ENCODE data around the gene EMILIN1. TPM values are rescaled to one million over a fixed set of nuclear protein-coding genes. Genes with fewer than 3 reads are reported as not detected.
"Not testable (repeated sequence)": the region's sequence is repeated elsewhere in the genome, so short reads cannot be mapped to it uniquely, and the experiment has no call there.

The EMILIN1 gene
- total RNA-seq, 1 donor = 81.3 TPM

DNA sequence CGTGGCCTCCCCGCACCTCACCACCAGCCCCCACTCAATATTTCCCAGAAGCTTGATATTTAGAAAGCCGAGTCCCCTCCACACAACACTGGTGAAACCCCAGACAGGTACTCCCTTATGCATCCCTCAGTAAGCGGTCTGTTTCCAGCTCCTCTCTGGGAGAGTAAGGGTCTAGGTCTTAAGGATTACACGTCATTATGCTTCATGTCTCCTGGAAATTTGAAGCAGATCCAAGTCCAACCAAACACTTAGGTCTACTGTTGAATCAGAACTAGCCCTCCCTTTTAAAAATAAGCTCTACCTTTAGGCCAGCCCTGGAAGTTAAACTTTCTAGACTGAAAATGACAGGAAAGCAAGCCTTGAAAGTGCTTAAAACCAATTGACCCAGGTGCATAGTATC lies 5.5 kb upstream of the EMILIN1 start:
- peak; percentile 67 for DNase-seq (ENCODE audit: low read depth)
- TF ChIP-seq, protein P1, sequence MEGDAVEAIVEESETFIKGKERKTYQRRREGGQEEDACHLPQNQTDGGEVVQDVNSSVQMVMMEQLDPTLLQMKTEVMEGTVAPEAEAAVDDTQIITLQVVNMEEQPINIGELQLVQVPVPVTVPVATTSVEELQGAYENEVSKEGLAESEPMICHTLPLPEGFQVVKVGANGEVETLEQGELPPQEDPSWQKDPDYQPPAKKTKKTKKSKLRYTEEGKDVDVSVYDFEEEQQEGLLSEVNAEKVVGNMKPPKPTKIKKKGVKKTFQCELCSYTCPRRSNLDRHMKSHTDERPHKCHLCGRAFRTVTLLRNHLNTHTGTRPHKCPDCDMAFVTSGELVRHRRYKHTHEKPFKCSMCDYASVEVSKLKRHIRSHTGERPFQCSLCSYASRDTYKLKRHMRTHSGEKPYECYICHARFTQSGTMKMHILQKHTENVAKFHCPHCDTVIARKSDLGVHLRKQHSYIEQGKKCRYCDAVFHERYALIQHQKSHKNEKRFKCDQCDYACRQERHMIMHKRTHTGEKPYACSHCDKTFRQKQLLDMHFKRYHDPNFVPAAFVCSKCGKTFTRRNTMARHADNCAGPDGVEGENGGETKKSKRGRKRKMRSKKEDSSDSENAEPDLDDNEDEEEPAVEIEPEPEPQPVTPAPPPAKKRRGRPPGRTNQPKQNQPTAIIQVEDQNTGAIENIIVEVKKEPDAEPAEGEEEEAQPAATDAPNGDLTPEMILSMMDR (IDR thresholded peaks at IDR 0.05; ENCODE audit: insufficient read depth, low read length) = no peak
- no peak overlapping the region for H3K4me3 ChIP-seq (ENCODE audit: low read depth, low read length)

DNA sequence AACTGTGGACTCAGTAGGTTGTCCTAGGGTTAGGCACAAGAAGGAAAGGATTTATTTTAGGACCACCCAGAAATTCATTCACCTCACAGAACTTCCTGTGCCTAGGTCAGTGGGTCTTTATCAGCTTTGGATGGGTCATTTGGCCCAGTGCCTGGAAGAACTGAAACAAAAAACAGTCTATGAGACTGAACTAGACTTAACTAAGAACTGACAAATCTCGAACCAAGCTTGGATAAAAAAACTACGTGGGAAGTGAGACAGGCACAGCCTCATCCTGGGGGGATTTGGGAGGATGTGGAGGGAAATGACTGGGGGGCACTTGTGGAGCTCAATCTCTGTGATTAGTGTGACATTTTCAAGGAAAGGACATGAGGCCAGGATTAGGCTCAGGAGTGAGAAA lies 4.6 kb upstream of the EMILIN1 start:
- H3K4me3 ChIP-seq (ENCODE audit: low read depth, low read length) = no peak overlapping the region
- TF ChIP-seq, protein P1 (IDR thresholded peaks at IDR 0.05; ENCODE audit: insufficient read depth, low read length) = no peak
- peak; percentile 45 for DNase-seq (ENCODE audit: low read depth)

DNA sequence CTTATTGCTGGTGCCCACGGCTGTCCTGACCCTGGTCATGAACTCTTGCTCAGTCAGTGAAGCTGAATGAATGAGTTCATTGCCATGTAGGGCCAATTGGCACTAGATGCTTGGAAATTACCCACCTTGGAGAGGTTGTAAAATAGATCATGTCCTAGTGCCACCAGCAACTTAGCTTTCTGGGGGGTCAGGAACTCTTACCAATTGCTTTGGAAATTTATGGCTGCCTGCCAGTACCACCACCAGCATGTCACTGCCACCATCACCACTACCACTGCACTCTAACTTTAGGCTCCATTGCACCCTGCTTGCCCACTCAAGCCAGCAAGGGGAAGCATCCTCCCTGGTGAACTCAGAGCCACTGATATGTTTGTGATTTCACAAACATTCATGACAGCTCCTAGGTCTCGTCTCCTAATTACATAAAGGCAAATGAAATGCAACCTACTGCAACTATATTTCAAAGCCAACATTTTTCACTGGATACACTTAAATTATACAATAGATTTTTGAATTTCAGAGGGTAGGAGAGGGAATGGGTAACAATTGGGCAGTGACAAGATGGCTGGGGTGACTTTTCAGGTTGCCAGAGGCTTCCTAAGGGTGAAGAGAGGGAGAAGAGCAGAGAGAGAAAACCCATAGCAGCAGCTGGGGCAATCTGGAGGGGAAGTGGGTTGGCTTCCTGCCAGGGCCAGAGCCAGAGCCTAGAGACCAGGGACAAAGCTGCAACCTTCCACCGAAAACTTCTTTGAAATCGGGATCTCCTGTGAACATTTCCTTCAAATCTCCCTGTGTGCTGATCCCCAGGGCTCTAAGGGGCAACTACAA lies 3.5 kb upstream of the EMILIN1 start:
- TF ChIP-seq, protein P1 (IDR thresholded peaks at IDR 0.05; ENCODE audit: insufficient read depth, low read length) = no peak
- no peak overlapping the region for H3K4me3 ChIP-seq (ENCODE audit: low read depth, low read length)
- no peak for DNase-seq (ENCODE audit: low read depth)

DNA sequence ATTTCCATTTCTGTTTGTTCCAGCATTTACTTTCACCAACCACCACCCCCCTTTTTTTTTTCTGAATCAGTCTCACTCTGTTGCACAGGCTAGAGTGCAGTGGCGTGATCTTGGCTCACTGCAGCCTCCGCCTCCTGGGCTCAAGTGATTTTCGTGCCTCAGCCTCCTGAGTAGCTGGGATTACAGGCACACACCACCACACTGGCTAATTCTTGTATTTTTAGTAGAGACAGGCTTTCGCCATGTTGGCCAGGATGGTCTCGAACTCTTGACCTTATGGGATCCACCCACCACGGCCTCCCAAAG lies 2.9 kb upstream of the EMILIN1 start:
- H3K4me3 ChIP-seq (ENCODE audit: low read depth, low read length); DNase-seq (ENCODE audit: low read depth): not testable (repeated sequence)

DNA sequence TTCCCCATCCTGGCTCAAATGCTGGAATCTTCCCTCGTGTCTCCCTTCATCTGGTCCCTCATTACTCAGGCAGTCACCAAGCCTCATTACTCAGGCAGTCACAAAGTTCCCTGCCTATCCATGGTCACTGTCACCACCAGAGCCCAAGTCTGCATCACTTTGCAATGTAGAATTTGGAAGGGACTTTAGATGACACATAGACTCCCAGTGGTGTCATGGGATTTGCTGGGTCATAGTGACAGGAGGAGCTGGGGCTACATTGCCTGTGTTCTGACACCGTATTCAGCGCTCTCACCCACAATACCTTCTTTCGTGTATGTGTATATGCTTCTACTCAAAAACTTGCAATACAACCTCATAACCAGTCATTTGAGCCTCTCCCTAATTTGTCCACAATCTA lies 2.1 kb upstream of the EMILIN1 start:
- TF ChIP-seq, protein P1 (IDR thresholded peaks at IDR 0.05; ENCODE audit: insufficient read depth, low read length) = no peak
- no peak overlapping the region for H3K4me3 ChIP-seq (ENCODE audit: low read depth, low read length)
- no peak for DNase-seq (ENCODE audit: low read depth)

DNA sequence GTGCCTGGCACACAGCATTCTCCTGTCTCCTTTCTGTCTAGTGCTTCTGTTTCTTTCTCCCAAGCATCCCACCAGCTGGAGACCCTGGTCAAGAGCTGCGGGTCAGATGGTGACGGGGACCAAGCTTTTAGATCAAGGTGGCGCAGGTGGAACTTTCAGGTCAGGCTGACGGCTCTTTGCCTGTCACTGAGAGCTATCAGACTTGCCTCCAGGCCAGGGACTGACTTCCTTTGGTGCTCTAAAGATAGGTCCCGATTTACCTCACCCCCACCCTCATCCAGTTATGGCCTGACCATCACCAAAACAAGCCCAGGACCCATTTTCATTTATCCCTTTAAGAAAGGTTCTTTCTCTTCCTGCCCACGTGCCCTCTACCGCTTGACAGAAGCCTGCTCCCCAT lies 1.2 kb upstream of the EMILIN1 start:
- no peak overlapping the region for H3K4me3 ChIP-seq (ENCODE audit: low read depth, low read length)
- TF ChIP-seq, protein P1 (IDR thresholded peaks at IDR 0.05; ENCODE audit: insufficient read depth, low read length) = no peak
- no peak for DNase-seq (ENCODE audit: low read depth)

DNA sequence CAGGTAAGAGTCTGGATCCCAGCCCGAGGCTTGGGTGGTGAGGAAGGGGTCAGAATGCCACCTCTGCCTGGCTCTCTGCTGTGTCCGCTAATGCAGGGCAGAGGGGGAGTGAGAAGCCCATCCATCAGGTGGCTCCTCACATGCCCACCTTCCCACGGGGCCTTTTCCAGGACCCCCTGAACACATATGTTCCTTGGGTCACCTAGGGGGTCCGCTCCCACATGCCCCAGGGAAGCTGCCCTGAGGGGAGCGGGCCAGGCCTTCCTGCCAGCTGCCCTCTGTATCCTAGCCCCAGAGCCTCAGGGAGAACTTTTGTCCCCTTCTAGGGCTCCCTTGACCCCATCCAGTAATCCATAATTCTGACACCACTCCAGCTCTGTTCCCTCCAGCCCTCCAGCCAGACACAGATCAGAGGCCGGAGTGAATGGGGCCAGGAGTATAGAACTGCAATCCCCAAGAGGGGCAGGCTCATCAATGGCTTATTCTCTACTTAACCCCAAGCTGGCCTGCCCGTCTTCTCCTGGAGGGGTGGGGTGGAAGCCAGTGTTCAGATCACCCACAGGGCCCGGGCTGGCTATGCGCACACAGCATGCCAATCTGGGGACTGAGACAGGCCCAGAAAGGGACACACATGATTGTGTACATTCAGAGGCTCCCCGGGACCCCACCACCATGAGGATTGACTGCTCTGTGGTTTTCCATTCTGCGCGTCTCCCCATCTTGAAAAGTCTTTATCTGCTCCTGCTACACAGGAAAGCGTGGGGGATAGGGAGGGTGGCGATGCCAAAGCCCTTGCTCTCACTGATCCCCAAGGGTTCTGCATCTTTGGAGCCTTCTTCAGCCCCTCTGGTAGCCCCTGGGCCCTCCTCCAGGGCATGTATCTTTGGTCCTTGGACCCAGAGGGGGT lies 1.1 kb downstream of the EMILIN1 start:
- TF ChIP-seq, protein P1 (IDR thresholded peaks at IDR 0.05; ENCODE audit: insufficient read depth, low read length) = no peak
- H3K4me3 ChIP-seq (ENCODE audit: low read depth, low read length) = peak overlapping the region; percentile 94
- DNase-seq (ENCODE audit: low read depth) = no peak

All from fibroblast of the aortic adventitia (primary cell).